GM15510 (cell line): ENCODE results near the gene FKTN.

Experiments
- POLR2A ChIP-seq: IDR thresholded peaks from 3 replicates; pipeline ENCODE4 v1.6.1; 2011; ENCODE audit warnings: borderline replicate concordance; ENCODE audit not compliant: insufficient read length; ENCODE audit errors: extremely low read depth

The FKTN gene

GRCh38 chr9:105557804-105558610 is at the start of gene FKTN:
FKTN (plus strand) TSS chr9:105558131; CDS start chr9:105575033, 16,902 bp downstream.
- peak; percentile 92 for TF ChIP-seq POLR2A

GRCh38 chr9:105508530-105508929 is 49.4 kb upstream of the FKTN start:
- no peak for TF ChIP-seq POLR2A

GRCh38 chr9:105510024-105510423 is 47.9 kb upstream of the FKTN start:
- TF ChIP-seq POLR2A = no peak

- no peak for TF ChIP-seq POLR2A
These were observed 46.5 kb upstream of the FKTN start for GRCh38 chr9:105511446-105511845.

- no peak for TF ChIP-seq POLR2A
These were observed 42.0 kb upstream of the FKTN start for GRCh38 chr9:105515811-105516413.

- no peak for TF ChIP-seq POLR2A
These were observed 26.4 kb upstream of the FKTN start for GRCh38 chr9:105531530-105531929.

- no peak for TF ChIP-seq POLR2A
These were observed 21.8 kb upstream of the FKTN start for GRCh38 chr9:105535920-105536668.

DNA sequence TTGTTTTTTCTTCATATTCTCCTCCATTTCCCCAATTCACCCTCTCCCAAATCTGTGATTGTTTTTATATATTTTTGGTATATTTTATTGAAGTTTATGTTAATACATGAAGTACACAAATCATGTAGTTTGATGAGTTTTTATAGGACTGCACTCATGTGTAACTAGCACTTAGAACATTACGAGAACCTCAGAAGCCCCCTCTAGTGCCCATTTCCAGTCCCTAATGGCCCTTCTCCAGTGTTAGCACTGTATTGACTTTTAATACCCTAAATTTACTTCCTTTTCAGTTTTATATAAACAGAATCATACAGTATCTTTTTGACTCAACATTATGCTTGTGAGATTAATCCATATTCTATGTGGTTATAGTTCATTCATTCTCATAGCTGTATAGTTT is 18.5 kb upstream of the FKTN start:
- TF ChIP-seq POLR2A = no peak

DNA sequence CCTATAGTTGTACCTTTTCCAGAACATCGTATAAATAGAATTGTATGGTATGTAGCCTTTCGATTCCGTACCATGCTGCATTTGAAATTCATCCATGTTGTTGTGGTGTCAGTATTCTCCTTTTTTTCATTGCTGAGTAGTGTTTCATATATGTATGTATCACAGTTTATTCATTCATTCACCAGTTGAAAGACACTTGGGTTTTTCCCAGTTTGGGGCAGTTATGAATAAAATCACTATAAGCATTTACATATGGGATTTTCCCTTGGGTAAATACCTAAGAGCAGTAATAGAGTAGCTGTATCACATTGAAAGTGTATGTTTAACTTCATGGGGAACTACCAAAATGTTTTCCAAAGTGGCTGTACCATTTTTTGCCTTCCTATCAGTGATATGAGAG is 16.1 kb upstream of the FKTN start:
- no peak for TF ChIP-seq POLR2A

GRCh38 chr9:105554042-105554441 is 3.9 kb upstream of the FKTN start:
- no peak for TF ChIP-seq POLR2A

- TF ChIP-seq POLR2A = no peak
These were observed 14.5 kb downstream of the FKTN start for GRCh38 chr9:105572455-105572854.

DNA sequence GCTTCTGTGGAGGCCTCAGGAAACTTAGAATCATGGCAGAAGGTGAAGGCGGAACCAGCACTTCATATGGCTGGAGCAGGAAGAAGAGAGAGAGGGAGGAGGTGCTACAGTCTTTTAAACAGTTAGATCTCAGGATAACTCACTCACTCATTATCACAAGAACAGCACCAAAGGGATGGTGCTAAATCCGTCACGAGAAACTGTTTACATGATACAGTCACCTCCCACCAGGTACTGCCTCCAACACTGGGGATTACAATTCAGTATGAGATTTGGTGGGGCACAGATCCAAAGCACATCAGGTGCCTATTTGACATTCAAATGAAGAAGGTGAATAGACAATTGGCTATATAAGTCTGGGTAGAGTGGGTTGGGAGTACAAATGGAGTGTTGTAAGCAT is 35.2 kb downstream of the FKTN start:
- no peak for TF ChIP-seq POLR2A

GRCh38 chr9:105608721-105609598 is 51.0 kb downstream of the FKTN start:
- no peak for TF ChIP-seq POLR2A

GRCh38 chr9:105621001-105621400 is 63.1 kb downstream of the FKTN start:
- TF ChIP-seq POLR2A = no peak

DNA sequence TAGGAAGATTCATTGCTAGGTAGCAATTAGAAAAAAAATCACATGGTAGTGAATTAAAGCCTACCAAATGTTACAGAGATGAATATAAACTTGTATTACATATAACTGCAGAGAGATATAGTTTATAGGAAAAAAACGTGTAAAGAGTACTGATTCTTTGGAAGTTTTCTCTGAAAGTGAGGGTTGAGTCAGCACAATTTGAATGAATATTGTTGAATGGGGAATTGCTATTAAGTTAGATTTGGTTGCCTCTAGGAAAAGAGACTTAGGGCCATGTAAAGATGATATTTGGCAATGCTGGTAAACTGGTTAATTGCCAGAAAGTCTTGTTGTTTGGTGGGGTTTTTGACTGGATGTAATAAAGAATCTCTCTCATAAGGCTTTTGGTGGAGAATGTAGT is 67.2 kb downstream of the FKTN start:
- TF ChIP-seq POLR2A = no peak

GRCh38 chr9:105632807-105633206 is 74.9 kb downstream of the FKTN start:
- no peak for TF ChIP-seq POLR2A

DNA sequence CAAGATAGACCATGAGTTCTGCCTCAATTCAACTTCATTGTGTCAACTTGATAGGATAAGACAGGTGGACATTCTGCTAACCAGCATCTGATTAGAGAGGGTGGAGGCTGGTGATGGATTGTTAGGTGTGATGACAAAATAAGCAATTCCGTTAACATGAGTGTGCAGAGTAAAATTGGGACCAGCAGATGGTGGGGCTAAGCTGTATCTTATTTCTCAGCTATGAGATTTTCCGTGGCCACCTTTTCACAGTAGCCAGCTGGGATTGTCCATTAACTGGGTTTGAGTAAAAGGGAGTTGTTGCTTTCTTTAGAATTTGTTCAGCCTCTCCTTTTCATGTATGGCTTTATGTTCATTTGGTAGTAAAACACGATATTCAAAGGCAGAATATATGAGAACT is 75.5 kb downstream of the FKTN start:
- no peak for TF ChIP-seq POLR2A
